Neural cell (in vitro differentiated cells): ENCODE measurements around the gene LUC7L3. TPM values are rescaled to one million over a fixed set of nuclear protein-coding genes. Genes with fewer than 3 reads are reported as not detected.

Source experiments
- H2AFZ ChIP-seq: fragments of 200-600, 300-800 bp; sonication (generic), shearing (Covaris generic); 2 replicates; pipeline ENCODE4 v1.6.0; 2014; ENCODE audit warnings: low read depth, mild to moderate bottlenecking, antibody characterized with exemption, low read length, moderate library complexity
- H3F3A ChIP-seq: fragments of 200-600 bp; shearing (Covaris generic); 2 replicates; pipeline ENCODE4 v1.6.1; 2016; ENCODE audit warnings: mild to moderate bottlenecking, moderate library complexity, mixed read lengths, antibody characterized with exemption, low read length; ENCODE audit not compliant: insufficient read depth, poor library complexity, severe bottlenecking
- H3K27ac ChIP-seq: fragments of 200-600, 300-800 bp; sonication (generic), shearing (Covaris generic); 2 replicates; pipeline ENCODE4 v1.5.1; 2014; ENCODE audit warnings: mild to moderate bottlenecking, low read length, moderate library complexity
- H3K27me3 ChIP-seq: fragments of 300-800, 200-600 bp; sonication (generic), shearing (Covaris generic); 2 replicates; pipeline ENCODE4 v1.6.0; 2014; ENCODE audit warnings: mild to moderate bottlenecking, low read depth, low read length, moderate library complexity; ENCODE audit not compliant: insufficient read depth
- H3K36me3 ChIP-seq: fragments of 300-800, 200-600 bp; sonication (generic), shearing (Covaris generic); 2 replicates; pipeline ENCODE4 v1.5.1; 2014; ENCODE audit warnings: mild to moderate bottlenecking, antibody characterized with exemption, low read length, moderate library complexity; ENCODE audit not compliant: insufficient read depth
- H3K4me2 ChIP-seq: fragments of 300-800, 200-600 bp; sonication (generic), shearing (Covaris generic); 2 replicates; pipeline ENCODE4 v1.6.0; 2014; ENCODE audit warnings: mild to moderate bottlenecking, low read length
- H3K4me3 ChIP-seq: fragments of 300-800, 200-600 bp; sonication (generic), shearing (Covaris generic); 2 replicates; pipeline ENCODE4 v1.5.1; 2014; ENCODE audit warnings: mild to moderate bottlenecking, low read length, moderate library complexity
- H3K79me2 ChIP-seq: fragments of 200-600 bp; shearing (Covaris generic); replicated peaks from 2 replicates; pipeline ENCODE4 v1.6.0; 2014; ENCODE audit warnings: mild to moderate bottlenecking, low read length, moderate library complexity; ENCODE audit not compliant: insufficient read depth
- H3K9ac ChIP-seq: fragments of 300-800, 200-600 bp; sonication (generic), shearing (Covaris generic); 2 replicates; pipeline ENCODE4 v1.6.1; 2016; ENCODE audit warnings: mild to moderate bottlenecking, low read length, mixed read lengths
- H3K9me2 ChIP-seq: fragments of 200-600 bp; shearing (Covaris generic); 2 replicates; pipeline ENCODE4 v1.6.1; 2016; ENCODE audit warnings: mild to moderate bottlenecking, low read length, mixed read lengths; ENCODE audit not compliant: insufficient read depth
- H3K9me3 ChIP-seq: fragments of 200-600, 300-800 bp; sonication (generic), shearing (Covaris generic); 2 replicates; pipeline ENCODE4 v1.6.1; 2016; ENCODE audit warnings: mild to moderate bottlenecking, mixed run types, low read length, moderate library complexity, mixed read lengths
- H4K20me1 ChIP-seq: fragments of 200-600 bp; shearing (Covaris generic); 2 replicates; pipeline ENCODE4 v1.6.1; 2016; ENCODE audit warnings: mild to moderate bottlenecking, mixed run types; ENCODE audit not compliant: insufficient read depth
- EP300 ChIP-seq: fragments of 450-650 bp; conservative IDR thresholded peaks from 2 replicates; pipeline ENCODE4 v1.6.1; 2014; ENCODE audit warnings: antibody characterized with exemption, mild to moderate bottlenecking, moderate library complexity; ENCODE audit not compliant: poor library complexity, severe bottlenecking
- EZH2 ChIP-seq: fragments of 200-600, 300-800 bp; shearing (Covaris generic), sonication (generic); IDR thresholded peaks from 2 replicates; pipeline ENCODE4 v1.6.1; 2014; ENCODE audit warnings: antibody characterized with exemption, low read length, borderline replicate concordance, mild to moderate bottlenecking; ENCODE audit not compliant: insufficient read depth, poor library complexity, severe bottlenecking
- MXI1 ChIP-seq: fragments of 450-650 bp; conservative IDR thresholded peaks from 2 replicates; pipeline ENCODE4 v1.6.1; 2014; ENCODE audit warnings: antibody characterized with exemption, mild to moderate bottlenecking; ENCODE audit not compliant: poor library complexity, severe bottlenecking
- POLR2AphosphoS5 ChIP-seq: IDR thresholded peaks from 2 replicates; pipeline ENCODE4 v1.6.1; 2012
- RAD21 ChIP-seq: fragments of 450-650 bp; conservative IDR thresholded peaks from 2 replicates; pipeline ENCODE4 v1.6.1; 2014; ENCODE audit warnings: antibody characterized with exemption, mild to moderate bottlenecking, moderate library complexity
- REST ChIP-seq: IDR thresholded peaks from 2 replicates; pipeline ENCODE4 v1.6.1; 2012; ENCODE audit warnings: borderline replicate concordance
- SMC3 ChIP-seq: fragments of 450-650 bp; conservative IDR thresholded peaks from 2 replicates; pipeline ENCODE4 v1.6.1; 2014; ENCODE audit warnings: antibody characterized with exemption, mild to moderate bottlenecking, moderate library complexity; ENCODE audit not compliant: poor library complexity
- TAF1 ChIP-seq: IDR thresholded peaks from 2 replicates; pipeline ENCODE4 v1.6.1; 2012; ENCODE audit warnings: low read depth
- polyA plus RNA-seq: library from polyadenylated mRNA; depleted of rRNA; stranded (reverse); fragments of >200 nt; gene quantifications from 2 replicates; pipeline ENCODE4 v1.2.3, GENCODE V29; 2014
- TF ChIP-seq, protein P1 (sequence below): fragments of 450-650 bp; IDR thresholded peaks from 2 replicates; pipeline ENCODE4 v1.5.1; 2014; ENCODE audit warnings: antibody characterized with exemption, mild to moderate bottlenecking, moderate library complexity; ENCODE audit not compliant: poor library complexity, severe bottlenecking

LUC7L3 gene
- polyA plus RNA-seq, 1 donor from 2014 or later, result 677 TPM

- H3K9ac ChIP-seq, result no peak overlapping the region
- no peak overlapping the region for H3K4me2 ChIP-seq
- no peak overlapping the region for H2AFZ ChIP-seq
- no peaks in the 10 kb centered on the region for H3K79me2 ChIP-seq
- no peak overlapping the region for H3K4me3 ChIP-seq
- peaks cover 16% of the 10 kb centered on the region for H3K36me3 ChIP-seq
- no peaks in the 10 kb centered on the region for H4K20me1 ChIP-seq
- H3K9me2 ChIP-seq, result no peaks in the 10 kb centered on the region
- H3K27ac ChIP-seq, result no peak overlapping the region
- no peaks in the 10 kb centered on the region for H3K9me3 ChIP-seq
- no peaks in the 10 kb centered on the region for H3F3A ChIP-seq
- H3K27me3 ChIP-seq, result no peaks in the 10 kb centered on the region
- TF ChIP-seq RAD21, result no peak
- TF ChIP-seq, protein P1, sequence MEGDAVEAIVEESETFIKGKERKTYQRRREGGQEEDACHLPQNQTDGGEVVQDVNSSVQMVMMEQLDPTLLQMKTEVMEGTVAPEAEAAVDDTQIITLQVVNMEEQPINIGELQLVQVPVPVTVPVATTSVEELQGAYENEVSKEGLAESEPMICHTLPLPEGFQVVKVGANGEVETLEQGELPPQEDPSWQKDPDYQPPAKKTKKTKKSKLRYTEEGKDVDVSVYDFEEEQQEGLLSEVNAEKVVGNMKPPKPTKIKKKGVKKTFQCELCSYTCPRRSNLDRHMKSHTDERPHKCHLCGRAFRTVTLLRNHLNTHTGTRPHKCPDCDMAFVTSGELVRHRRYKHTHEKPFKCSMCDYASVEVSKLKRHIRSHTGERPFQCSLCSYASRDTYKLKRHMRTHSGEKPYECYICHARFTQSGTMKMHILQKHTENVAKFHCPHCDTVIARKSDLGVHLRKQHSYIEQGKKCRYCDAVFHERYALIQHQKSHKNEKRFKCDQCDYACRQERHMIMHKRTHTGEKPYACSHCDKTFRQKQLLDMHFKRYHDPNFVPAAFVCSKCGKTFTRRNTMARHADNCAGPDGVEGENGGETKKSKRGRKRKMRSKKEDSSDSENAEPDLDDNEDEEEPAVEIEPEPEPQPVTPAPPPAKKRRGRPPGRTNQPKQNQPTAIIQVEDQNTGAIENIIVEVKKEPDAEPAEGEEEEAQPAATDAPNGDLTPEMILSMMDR, result no peak
- TF ChIP-seq EZH2, result no peak
- TF ChIP-seq REST, result no peak
- TF ChIP-seq MXI1, result no peak
- TF ChIP-seq TAF1, result no peak
- no peak for TF ChIP-seq POLR2AphosphoS5
- TF ChIP-seq SMC3, result no peak
- TF ChIP-seq EP300, result no peak
Observed at GRCh38 chr17:50693036-50693682, 26.2 kb upstream of the LUC7L3 start.

GRCh38 chr17:50696365-50696879 is 23.0 kb upstream of the LUC7L3 start:
- no peaks in the 10 kb centered on the region for H3K9me3 ChIP-seq
- H3K9me2 ChIP-seq, result no peaks in the 10 kb centered on the region
- H2AFZ ChIP-seq, result no peak overlapping the region
- peaks cover 23% of the 10 kb centered on the region for H3K36me3 ChIP-seq
- no peak overlapping the region for H3K4me2 ChIP-seq
- H3K27me3 ChIP-seq, result no peaks in the 10 kb centered on the region
- H3K9ac ChIP-seq, result no peak overlapping the region
- no peaks in the 10 kb centered on the region for H4K20me1 ChIP-seq
- no peak overlapping the region for H3K27ac ChIP-seq
- no peaks in the 10 kb centered on the region for H3F3A ChIP-seq
- H3K79me2 ChIP-seq, result no peaks in the 10 kb centered on the region
- no peak for TF ChIP-seq REST
- TF ChIP-seq, protein P1, result no peak
- TF ChIP-seq MXI1, result no peak
- TF ChIP-seq SMC3, result no peak
- TF ChIP-seq POLR2AphosphoS5, result no peak
- no peak for TF ChIP-seq TAF1
- TF ChIP-seq EP300, result no peak
- TF ChIP-seq RAD21, result no peak
- no peak for TF ChIP-seq EZH2
- no peak overlapping the region for H3K4me3 ChIP-seq
